Measurements from ENCODE around the gene TNNI3K. TPM values are rescaled to one million over a fixed set of nuclear protein-coding genes. Genes with fewer than 3 reads are reported as not detected.

Gene TNNI3K, protein sequence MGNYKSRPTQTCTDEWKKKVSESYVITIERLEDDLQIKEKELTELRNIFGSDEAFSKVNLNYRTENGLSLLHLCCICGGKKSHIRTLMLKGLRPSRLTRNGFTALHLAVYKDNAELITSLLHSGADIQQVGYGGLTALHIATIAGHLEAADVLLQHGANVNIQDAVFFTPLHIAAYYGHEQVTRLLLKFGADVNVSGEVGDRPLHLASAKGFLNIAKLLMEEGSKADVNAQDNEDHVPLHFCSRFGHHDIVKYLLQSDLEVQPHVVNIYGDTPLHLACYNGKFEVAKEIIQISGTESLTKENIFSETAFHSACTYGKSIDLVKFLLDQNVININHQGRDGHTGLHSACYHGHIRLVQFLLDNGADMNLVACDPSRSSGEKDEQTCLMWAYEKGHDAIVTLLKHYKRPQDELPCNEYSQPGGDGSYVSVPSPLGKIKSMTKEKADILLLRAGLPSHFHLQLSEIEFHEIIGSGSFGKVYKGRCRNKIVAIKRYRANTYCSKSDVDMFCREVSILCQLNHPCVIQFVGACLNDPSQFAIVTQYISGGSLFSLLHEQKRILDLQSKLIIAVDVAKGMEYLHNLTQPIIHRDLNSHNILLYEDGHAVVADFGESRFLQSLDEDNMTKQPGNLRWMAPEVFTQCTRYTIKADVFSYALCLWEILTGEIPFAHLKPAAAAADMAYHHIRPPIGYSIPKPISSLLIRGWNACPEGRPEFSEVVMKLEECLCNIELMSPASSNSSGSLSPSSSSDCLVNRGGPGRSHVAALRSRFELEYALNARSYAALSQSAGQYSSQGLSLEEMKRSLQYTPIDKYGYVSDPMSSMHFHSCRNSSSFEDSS
- not detected in 2 replicates for total RNA-seq (2014; rRNA removed; shearing (Covaris generic); ENCODE audit: low replicate concordance)

DNA sequence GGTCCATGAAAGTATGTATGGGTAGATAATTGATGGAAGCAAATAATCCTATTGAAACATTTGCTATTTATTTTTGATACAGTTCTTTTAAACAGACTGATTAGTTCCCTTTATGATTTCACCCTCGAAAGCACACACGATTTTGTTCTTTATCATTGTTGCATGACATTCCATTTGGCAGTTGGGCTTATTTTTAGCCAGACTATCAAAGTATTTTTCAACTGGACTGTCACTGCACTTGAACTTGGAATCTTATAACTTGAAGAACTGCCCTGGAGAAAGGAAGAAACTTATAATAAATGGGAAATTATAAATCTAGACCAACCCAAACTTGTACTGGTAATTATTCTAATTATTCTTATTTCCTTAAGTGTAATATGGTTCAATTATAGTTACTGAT is at the start of gene TNNI3K:
TSS of gene TNNI3K (plus strand) at position 235 of the 400 bp plus-strand sequence. CDS start at position 300, 65 bp downstream.
- Histone ChIP-seq H3K4me3 (no peak within 1 kb of the TSS), H3K9me3 (no peaks in the 10 kb centered on the region), H3K36me3 (no peaks in the 10 kb centered on the region), H3K27me3 (peaks cover 2% of the 10 kb centered on the region; the same call in 1 of the 2 replicates)
- no peak for DNase-seq

DNA sequence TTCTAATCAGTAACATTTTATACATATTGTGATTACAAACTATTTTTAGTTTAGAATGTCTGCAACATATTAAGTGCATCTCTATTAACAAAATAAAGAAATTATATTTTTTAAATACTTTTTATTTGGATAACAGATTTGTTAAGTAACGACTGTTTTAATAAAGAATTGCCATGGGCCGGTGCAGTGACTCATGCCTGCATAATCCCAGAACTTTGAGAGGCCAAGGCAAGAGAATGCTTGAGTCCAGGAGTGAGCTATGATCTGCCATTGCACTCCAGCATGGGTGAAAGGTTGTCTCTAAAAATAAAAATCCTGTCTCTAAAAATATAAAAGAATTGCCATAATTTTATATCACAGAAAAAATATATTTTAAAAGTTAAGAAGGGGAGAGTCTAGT is 41.3 kb upstream of the TNNI3K start:
- Histone ChIP-seq H3K36me3 (no peaks in the 10 kb centered on the region), H3K4me3 (no peak overlapping the region), H3K27me3 (no peaks in the 10 kb centered on the region), H3K9me3 (no peaks in the 10 kb centered on the region)
- peak; percentile 32 for DNase-seq

GRCh38 chr1:74195339-74195738 is 39.8 kb upstream of the TNNI3K start:
- Histone ChIP-seq H3K9me3 (no peaks in the 10 kb centered on the region), H3K4me3 (no peak overlapping the region), H3K27me3 (no peaks in the 10 kb centered on the region), H3K36me3 (peaks cover 3% of the 10 kb centered on the region; the same call in 1 of the 2 replicates)
- no peak for DNase-seq

DNA sequence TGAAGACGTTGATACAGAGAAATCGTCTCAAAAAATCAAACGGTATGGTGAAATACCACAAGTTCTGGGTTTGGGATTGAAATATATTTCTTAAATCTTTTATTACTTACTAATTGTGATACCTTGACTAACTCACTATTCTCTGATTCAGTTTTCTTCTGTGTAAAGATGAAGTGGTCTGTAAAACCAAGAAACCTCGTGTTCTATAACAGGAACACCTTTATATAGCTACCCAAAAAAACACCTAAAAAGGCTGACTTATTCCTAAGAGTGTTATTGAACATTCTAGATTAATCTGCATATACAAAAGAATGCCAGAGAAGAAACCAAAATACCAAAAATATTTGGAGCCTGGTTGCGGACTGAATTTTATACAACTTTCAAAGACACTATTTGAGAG is 37.9 kb upstream of the TNNI3K start:
- H3K36me3 ChIP-seq, result peaks cover 7% of the 10 kb centered on the region
- no peak for DNase-seq
- H3K9me3 ChIP-seq, result no peaks in the 10 kb centered on the region
- H3K27me3 ChIP-seq, result no peaks in the 10 kb centered on the region
- peak overlapping the region; percentile 87 for H3K4me3 ChIP-seq

DNA sequence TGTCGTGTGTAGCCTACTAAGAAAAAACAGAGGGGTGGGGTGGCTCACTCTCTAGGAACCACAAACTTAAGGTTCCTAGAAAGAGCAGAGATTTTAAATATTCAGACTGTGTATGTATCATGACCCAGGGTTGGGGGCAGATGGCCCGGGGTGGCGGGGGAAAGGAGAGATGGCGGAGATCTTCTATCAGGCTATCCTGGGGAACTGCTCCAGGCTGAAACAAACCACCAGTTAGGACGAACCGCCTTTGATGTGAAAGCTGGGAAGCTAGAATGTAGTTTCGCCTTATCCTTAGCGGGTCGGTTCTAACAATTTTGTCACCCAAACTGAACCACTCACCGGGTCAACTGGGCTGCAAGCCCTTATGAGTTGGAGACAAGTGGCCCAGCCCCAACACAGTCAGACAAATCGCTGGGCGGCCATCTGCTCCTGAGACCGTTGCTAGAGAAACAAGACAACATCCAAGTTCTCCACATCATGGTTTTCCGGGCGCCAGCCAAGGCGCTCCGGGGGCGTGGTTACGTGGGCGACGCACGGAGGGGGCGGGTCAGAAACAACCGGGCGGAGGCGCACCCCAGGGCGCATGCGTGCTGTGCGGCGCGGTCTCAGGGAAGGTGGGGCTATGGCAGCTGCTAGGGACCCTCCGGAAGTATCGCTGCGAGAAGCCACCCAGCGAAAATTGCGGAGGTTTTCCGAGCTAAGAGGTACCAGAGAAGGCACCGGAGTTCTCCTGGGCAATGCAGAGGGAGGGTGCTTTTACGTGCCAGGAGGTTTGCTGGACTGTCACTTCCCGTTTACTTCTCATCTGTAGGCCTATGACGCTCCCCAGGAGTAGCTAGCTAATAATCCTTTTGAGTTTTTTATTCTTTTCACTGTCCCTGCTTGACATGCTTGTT is 37.3 kb upstream of the TNNI3K start, which contains the start of the genes FPGT and LRRIQ3:
TSS of gene FPGT (plus strand) at position 586 of the 896 bp plus-strand sequence. CDS start at position 623, 37 bp downstream.
TSS of gene LRRIQ3 (minus strand) at position 520 of the 896 bp plus-strand sequence. CDS start 14,492 bp downstream, outside the sequence.
- peak; percentile 86 for DNase-seq
- peaks cover 7% of the 10 kb centered on the region for H3K36me3 ChIP-seq
- H3K4me3 ChIP-seq, result peak within 1 kb of the TSS; percentile 87
- H3K9me3 ChIP-seq, result no peaks in the 10 kb centered on the region
- H3K27me3 ChIP-seq, result no peaks in the 10 kb centered on the region

- DNase-seq, result no peak
- no peaks in the 10 kb centered on the region for H3K27me3 ChIP-seq
- H3K9me3 ChIP-seq, result no peaks in the 10 kb centered on the region
- peaks cover 7% of the 10 kb centered on the region for H3K36me3 ChIP-seq
- no peak overlapping the region for H3K4me3 ChIP-seq
These were observed 35.7 kb upstream of the TNNI3K start for GRCh38 chr1:74199504-74199903.

DNA sequence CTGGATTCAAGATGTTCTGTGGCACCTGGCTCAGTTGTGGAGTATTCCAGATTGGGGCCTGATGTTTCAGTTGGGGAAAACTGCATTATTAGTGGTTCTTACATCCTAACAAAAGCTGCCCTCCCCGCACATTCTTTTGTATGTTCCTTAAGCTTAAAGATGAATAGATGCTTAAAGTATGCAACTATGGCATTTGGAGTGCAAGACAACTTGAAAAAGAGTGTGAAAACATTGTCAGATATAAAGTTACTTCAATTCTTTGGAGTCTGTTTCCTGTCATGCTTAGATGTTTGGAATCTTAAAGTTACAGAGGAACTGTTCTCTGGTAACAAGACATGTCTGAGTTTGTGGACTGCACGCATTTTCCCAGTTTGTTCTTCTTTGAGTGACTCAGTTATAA is 29.9 kb upstream of the TNNI3K start:
- no peak for DNase-seq
- H3K27me3 ChIP-seq, result no peaks in the 10 kb centered on the region
- no peak overlapping the region for H3K4me3 ChIP-seq
- peaks cover 4% of the 10 kb centered on the region for H3K36me3 ChIP-seq
- no peaks in the 10 kb centered on the region for H3K9me3 ChIP-seq

DNA sequence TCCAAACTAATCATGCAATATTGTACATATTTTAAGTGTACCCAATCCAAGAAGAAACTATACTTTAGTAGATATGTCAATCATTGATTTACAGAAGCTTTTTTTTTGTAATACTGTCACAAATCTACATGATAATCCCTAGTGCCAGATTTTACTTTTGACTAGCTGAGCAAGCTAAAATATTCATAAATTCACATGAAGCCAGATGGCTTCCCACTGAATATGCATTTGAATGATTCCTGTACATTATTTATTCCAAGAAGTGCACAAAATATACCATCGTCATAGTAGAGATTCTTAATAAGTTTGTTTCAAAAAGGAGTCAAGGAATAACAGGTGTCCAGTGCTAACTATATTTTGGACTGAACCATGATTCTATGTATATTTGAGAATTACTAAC is 20.0 kb upstream of the TNNI3K start:
- Histone ChIP-seq H3K27me3 (0 out of 2 replicates have a peak, but pooled peaks cover 2% of the 10 kb centered on the region), H3K4me3 (no peak overlapping the region), H3K36me3 (no peaks in the 10 kb centered on the region), H3K9me3 (no peaks in the 10 kb centered on the region)
- no peak for DNase-seq

DNA sequence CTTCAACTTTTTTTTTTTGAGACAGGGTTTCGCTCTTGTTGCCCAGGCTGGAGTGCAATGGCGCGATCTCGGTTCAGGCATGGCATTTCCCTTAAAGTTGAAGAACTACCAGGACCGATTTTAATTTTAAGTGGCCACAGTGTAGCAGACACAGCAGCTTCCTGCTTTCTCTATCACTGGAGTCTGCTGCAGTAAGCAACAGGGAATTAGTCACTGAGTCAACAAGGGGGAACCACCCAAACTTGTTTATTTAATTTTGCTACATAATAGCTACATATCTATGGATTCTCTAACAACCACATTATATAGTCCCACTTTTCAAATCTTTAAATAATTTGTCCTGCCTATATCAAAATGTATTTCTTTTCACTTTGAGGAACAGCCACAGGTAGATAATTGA is 12.5 kb upstream of the TNNI3K start:
- Histone ChIP-seq H3K4me3 (no peak overlapping the region), H3K36me3 (no peaks in the 10 kb centered on the region), H3K9me3 (no peaks in the 10 kb centered on the region), H3K27me3 (no peaks in the 10 kb centered on the region)
- DNase-seq, result no peak

DNA sequence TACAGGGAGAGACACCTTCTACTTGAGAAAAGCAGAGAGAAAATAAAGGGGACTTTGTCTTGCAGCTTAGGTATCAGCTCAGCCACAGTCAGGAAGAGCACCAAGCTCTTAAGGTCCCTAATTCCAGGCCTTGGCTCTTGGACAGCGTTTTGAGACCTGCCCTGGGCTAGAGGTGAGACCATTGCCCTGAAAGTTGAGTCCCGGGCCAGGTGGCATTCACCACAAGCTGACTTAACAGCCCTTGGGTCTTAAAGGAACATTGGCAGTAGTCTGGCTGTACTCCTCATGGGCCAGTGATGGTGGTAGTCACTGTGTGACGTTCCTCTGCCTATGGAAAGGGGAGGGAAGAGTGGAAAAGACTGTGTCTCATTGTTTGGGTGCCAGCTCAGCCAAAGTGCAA is 11.7 kb upstream of the TNNI3K start:
- Histone ChIP-seq H3K9me3 (no peaks in the 10 kb centered on the region), H3K4me3 (no peak overlapping the region), H3K36me3 (no peaks in the 10 kb centered on the region), H3K27me3 (no peaks in the 10 kb centered on the region)
- DNase-seq, result no peak

GRCh38 chr1:74236440-74236839 is 1.3 kb downstream of the TNNI3K start:
- H3K4me3 ChIP-seq, result no peak overlapping the region

DNA sequence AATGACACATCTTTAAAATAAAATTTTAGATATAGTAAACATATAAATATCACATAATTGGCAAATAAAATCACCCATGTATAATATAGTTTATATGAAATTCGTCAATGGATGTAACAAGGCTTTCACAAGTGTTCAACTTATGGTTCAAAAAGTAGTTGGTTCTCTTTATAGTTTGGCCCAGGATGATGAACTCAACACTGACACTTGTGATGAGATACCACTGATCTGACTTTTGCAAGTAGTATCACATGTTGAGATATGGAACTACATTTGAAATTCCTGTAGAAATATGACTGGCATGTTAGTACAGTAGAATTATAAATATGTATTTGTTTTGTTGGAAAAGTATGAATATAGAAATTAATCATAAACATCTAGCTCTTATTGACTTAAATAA is 1.8 kb downstream of the TNNI3K start:
- H3K27me3 ChIP-seq, result peaks cover 2% of the 10 kb centered on the region; the same call in 1 of the 2 replicates
- H3K36me3 ChIP-seq, result no peaks in the 10 kb centered on the region
- no peaks in the 10 kb centered on the region for H3K9me3 ChIP-seq
- no peak overlapping the region for H3K4me3 ChIP-seq
- no peak for DNase-seq

More at GRCh38 chr1:74236440-74236839, 1.3 kb downstream of the TNNI3K start:
- H3K36me3 ChIP-seq, result no peaks in the 10 kb centered on the region
- no peaks in the 10 kb centered on the region for H3K9me3 ChIP-seq
- DNase-seq, result no peak
- H3K27me3 ChIP-seq, result peaks cover 2% of the 10 kb centered on the region; the same call in 1 of the 2 replicates

- Histone ChIP-seq H3K27me3 (peaks cover 2% of the 10 kb centered on the region; the same call in 1 of the 2 replicates), H3K4me3 (no peak overlapping the region), H3K36me3 (no peaks in the 10 kb centered on the region), H3K9me3 (no peaks in the 10 kb centered on the region)
- no peak for DNase-seq
These were observed 2.6 kb downstream of the TNNI3K start for GRCh38 chr1:74237787-74238186.

DNA sequence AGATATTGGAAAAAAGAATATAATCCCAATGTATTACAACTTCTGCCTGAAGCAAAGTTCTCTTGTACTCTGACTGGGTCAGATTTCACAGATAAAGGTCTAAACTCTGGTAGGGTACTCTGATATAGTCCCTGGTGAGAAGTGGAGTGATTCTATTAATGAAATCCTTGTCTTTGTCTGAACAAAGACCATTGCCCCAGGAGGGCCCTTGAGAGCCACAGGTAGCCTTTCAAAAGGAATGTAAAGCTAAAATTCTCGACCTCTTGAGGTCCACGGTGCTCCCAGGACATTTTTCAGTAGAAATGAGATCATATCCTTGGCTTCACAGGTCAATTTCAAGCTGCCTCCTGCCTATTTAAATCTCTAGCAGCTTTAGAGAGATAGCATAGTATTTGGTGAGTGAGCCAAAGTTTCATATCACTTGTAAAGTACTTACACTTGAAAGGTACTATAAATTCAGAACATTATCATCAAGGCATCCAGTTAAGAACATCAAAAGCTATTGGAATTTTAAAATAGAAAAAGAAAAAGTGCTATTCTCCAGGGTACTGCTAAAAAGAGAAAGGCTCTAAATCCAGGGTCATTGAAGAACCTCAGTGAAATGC is 10.1 kb downstream of the TNNI3K start:
- no peak for DNase-seq
- no peaks in the 10 kb centered on the region for H3K27me3 ChIP-seq
- H3K9me3 ChIP-seq, result no peaks in the 10 kb centered on the region
- no peak overlapping the region for H3K4me3 ChIP-seq
- no peaks in the 10 kb centered on the region for H3K36me3 ChIP-seq

- Histone ChIP-seq H3K4me3 (no peak overlapping the region), H3K36me3 (no peaks in the 10 kb centered on the region), H3K9me3 (no peaks in the 10 kb centered on the region), H3K27me3 (no peaks in the 10 kb centered on the region)
- no peak for DNase-seq
These were observed 11.1 kb downstream of the TNNI3K start for GRCh38 chr1:74246315-74246714.
